ENCODE results near the gene WDPCP.
"Not testable (repeated sequence)": the region's sequence is repeated elsewhere in the genome, so short reads cannot be mapped to it uniquely, and the experiment has no call there.

Gene WDPCP

GRCh38 chr2:63192889-63193774 is 395.1 kb downstream of the WDPCP start:
- no peak for DNase-seq

GRCh38 chr2:63192169-63192888 is 395.9 kb downstream of the WDPCP start:
- no peak for DNase-seq

- DNase-seq, result no peak
Observed at GRCh38 chr2:63189026-63189425, 399.3 kb downstream of the WDPCP start.

DNA sequence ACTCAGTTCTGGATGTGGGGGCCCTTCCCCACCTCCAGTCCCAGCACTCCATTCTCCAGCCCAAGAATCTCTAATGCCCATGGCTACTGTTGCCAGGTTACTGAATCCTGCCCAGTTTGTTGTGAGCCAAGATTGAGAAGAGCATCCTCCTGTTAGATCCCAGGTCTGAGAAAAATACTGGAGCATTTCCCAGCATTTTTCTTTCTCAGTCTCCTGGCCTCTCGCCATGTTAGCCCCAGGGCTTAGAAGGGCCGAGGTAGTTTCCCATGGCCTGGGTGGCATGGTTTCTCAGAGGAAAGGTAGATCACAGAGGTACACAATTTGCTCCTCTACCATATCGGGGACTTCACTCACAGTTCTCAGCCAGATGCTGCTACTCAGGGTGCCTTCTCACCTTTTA is 401.9 kb downstream of the WDPCP start:
- no peak for DNase-seq

DNA sequence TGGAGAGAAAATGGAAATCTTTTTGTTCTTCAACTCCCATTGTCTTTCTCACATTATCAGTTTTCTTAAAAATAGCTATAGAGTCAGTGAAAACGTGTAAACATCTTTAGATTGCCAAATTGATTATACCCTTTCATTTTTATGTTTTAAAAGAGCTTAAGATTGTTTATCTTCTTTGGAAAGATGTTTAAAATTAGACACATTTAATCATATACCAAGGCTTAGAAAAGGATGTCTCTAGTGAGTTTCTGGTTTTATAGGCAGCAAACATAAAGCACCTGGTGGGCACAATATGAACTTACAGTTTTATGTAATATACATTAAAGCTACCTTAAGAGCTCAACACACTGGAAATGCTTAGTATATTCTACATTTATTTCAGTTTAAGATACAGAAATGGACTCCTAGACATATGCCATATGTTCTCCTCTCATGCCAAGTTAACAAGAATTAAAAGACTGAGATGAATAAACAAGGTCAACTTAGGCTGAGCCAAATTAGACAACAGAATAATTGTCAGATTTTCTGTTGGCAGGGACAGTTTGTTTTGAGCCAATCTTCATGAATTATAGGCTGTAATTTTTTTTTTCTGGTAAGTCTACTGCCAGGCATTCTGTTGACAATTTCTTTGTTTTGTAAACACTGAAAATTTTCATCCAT is 425.0 kb downstream of the WDPCP start:
- no peak for DNase-seq

GRCh38 chr2:63159262-63159661 is 429.0 kb downstream of the WDPCP start:
- no peak for DNase-seq

GRCh38 chr2:63136683-63137082 is 451.6 kb downstream of the WDPCP start:
- not testable (repeated sequence) for DNase-seq

DNA sequence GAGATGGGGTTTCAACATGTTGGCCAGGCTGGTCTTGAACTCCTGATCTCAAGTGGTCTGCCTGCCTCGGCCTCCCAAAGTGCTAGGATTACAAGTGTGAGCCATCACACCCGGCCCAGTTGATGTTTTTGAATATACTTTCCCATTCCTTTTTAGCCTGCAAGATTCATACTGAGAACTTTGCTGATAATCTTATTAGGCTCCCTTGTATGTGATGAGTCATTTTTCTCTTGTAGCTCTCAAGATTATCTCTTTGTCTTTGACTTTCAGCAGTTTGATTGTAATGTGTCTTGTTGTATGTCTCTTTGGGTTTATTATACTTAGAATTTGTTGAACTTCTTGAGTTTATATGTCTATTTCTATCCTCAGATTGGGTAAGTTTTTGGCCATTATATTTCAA is 456.3 kb downstream of the WDPCP start:
- DNase-seq, result no peak

DNA sequence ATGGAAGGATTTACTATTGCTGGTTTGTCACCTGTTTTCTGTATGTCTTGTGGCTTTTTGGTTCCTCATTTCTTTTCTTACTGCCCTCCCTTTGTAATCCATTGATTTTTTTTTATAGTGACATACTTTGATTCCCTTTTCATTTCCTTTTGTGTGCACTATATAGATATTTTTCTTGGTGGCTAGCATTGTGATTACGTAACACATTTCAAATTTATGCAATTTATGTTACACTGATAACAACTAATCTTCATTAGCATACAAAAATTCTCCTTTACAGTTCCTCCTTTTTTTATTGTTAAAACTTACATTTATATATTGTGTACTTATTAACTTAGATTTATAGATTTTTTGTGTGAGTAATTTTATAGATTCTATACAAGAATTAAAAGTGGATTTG is 457.1 kb downstream of the WDPCP start:
- no peak for DNase-seq

- no peak for DNase-seq
Observed at GRCh38 chr2:63127594-63127993, 460.7 kb downstream of the WDPCP start.

DNA sequence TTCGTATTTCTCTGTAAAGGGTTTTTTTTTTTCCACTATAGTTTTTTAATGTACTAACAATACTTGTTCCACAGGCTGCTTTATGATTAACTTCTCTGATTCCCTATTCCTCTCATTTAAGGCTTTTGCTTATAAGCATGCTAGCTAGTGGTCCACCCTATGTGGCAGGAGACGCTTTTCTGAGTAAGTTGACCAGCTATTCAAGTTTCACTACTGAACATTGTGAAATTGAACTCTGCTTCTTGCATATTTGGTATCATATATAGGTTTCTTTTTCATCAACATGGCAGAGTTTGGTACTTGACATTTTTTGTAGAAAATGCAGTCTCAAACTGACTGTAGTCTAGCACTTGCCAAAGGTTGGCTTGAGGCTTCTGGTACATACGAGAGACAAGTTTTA is 463.4 kb downstream of the WDPCP start:
- no peak for DNase-seq

- DNase-seq, result no peak
Observed at GRCh38 chr2:63124218-63124617, 464.1 kb downstream of the WDPCP start.

- DNase-seq, result no peak
Observed at GRCh38 chr2:63122921-63123320, 465.4 kb downstream of the WDPCP start.

DNA sequence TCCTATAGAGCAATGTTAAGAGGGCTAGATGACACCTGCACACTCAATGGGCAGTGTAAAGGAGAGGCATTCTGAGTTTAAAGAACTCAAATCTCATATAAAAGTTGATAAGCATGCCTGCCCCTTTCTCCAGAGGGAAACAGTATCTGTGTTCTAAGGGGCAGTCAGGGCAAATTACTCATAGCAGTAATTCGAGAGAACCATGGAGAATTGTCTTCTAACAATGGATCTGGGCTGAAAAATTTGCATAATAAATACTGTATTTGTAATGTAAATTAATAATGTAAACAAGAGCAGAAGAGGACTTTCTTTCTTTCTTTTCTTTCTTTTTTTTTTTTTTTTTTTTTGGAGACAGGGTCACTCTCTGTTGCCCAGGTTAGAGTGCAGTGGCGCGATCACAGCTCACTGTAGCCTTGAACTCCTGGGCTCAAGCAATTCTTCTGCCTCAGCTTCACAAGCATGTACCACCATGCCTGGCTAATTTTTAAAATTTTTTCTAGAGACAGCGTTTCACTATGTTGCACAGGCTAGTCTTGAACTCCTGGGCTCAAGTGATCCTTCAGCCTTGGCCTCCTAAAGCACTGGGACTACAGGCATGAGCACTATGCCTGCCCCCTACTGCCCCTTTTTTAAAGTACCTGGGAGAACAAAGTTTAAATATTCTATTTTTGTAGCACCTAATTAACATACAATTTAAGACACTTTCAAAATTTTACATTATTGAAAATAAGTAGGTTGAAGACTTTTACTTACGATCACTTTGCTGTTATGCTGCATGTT is 467.0 kb downstream of the WDPCP start:
- DNase-seq, result no peak

DNA sequence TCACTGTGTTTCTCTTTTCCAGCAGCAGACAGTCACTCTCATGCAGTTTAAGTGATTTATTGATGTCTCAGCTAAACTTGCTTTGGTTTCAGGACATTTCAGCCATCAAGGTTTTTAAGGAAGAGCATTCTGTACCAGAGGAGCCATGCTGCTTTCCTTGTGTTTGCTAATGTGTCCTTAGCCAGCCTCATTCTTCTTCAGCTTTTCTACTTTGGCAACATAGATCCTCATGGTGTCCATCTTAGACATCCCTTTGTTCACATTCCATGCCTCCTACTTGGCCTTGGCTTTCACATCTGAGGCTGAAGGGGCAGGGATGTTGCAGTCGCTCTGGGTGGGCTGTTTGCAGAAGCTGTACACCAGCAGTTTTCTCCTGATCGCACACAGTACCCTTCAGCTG is 469.5 kb downstream of the WDPCP start:
- DNase-seq, result no peak

GRCh38 chr2:63104482-63104881 is 483.8 kb downstream of the WDPCP start:
- DNase-seq, result no peak

DNA sequence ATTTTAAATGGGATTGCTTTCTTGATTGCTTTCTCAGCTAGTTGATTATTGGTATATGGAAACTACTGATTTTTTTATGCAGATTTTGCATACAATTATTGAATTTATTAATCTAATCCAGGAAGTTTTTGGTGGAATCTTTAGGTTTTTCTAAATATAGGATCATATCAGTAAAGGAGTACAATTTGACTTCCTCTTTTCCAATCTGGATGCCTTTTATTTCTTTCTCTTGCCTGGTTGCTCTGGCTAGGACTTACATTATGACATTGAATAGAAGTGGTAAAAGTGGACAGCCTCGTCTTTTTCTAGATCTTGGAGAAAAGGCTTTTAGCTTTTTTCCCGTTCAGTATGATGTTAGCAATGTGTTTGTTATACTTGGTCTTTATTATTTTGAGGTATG is 486.3 kb downstream of the WDPCP start:
- DNase-seq, result no peak

GRCh38 chr2:63099032-63099431 is 489.2 kb downstream of the WDPCP start:
- DNase-seq, result no peak

DNA sequence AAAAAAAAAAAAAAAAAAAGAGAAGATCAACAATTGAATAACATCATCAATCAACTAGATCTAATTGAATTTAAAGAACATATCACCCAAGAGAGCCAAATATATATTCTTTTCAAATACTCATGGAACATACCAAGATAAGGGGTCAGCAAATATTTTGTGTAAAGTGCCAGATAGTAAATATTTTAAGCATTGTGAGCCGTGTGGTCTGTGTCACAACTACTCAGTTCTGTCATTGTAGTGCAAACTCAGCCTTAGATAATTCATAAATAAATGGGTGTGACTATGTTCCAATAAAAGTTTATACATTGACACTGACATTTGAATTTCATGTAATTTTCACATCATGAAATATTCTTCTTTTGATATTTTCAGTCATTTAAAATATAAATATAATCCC is 491.8 kb downstream of the WDPCP start:
- no peak for DNase-seq

DNA sequence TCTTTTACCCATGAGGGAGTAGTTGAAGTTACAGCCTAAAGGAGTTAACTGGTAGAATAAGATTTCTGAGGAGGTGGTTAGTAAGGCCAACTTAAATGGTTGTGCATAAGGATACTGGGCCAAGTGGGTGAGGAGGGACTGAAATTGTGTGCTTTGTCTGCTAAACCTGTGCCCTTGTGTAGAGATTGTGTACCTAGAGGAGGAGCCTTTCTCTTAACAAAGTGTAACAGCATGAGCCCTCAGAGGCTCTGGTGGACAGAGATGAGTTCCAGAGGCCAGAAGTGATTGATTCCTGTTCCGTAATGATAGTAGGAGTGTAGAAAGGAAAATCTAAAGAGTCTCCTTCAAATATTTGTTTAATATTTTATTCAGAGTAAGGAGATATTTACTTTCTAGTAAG is 494.8 kb downstream of the WDPCP start:
- DNase-seq, result no peak

GRCh38 chr2:63092857-63093256 is 495.4 kb downstream of the WDPCP start:
- no peak for DNase-seq

DNA sequence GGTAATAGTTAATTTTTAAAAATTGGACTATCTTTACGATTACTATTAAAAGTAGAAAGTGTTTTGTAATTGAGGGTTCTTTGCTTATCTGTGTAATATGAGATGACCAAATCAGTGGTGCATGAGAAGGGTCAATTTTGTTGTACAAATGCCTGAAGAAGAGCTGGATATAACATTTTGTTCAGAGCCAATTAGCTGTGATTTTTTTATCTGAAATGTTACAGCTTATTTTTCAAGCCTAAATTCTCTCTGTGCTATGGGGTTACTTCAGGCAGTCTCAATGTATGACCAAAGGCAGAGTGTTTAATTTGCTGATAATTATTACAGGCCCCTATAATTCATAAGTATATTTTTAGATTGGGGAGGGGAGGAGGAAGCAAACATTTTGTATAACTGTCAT is 495.9 kb downstream of the WDPCP start:
- no peak for DNase-seq

DNA sequence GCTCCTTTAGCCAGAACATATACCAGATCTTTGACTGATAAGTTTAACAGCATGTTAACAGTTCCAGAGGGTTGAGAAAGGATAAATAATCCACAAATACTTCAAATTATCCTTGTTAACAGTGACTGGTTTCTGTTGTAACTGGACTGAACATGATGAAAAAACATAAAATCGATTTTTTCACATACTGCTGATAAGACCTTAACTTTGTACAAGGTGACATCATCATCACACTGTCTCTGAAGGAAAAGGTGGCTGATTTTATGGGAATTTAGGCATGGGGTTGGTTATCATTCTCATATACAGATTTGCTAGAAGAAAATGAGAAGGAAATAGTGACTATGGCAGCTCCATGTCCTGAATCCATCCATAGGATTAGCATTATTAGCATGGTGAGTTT is 501.6 kb downstream of the WDPCP start:
- no peak for DNase-seq
